GM19328 (cell line): ENCODE results near the gene NID1.
A peak's percentile ranks its signal among the peaks of the same experiment; 100 is the strongest.
"Not testable (repeated sequence)": the region's sequence is repeated elsewhere in the genome, so short reads cannot be mapped to it uniquely, and the experiment has no call there.

Experiments
- ATAC-seq: cut with Tn5 transposase; IDR thresholded peaks from one replicate; pipeline ENCODE4 v1.9.1; 2021; ENCODE audit warnings: mild to moderate bottlenecking, moderate library complexity; ENCODE audit not compliant: unreplicated experiment

The NID1 gene

DNA sequence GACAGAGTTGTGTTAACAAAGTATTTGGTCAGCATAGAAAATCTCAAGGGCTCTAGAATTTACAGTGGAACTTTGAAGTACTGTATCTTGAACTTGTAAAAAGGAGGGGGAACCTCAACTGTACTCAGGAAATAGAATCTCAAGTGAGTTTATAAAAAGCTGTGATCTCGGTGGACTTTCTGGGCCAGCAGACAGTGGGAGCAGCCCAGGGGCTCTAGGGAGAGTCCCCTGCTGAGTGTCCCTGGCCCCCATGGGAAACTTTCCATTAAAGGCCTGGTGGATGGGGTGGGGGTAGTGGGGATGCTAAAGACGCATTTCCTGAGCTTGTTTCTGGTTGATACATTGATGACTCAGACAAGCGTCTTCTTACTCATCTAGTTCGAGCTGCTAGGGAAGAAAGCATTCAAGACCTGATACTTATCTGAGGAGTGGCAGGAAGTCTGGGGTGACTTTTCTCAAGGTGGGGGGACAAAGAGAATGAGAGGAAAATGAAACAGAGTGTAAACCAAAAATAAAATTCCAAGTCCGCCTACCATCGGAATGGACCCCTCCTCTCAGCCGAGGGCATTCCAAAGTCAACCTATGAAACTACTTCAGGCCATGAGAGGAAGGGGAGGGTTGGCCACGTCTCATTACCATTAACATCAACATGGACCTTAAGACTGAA, 65.5 kb downstream of the NID1 start:
- peak; percentile 57 for ATAC-seq

DNA sequence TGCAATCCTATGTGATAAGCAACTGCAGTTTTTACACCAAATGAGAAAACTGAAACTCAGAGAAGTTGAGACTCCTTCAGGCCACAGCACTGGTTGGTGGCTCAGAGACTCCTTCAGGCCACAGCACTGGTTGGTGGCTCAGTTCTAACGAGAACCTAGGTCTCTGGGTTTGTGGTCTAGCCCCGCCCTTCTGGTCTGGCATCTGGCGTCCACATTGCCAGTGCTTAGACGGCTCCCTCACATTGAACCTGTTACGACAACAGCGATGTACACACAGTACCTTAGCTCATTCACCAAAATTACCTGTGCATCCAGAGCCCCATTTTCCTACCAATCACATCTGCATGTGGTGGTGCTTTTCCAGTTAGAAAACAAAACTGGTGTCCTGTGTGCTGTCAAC, 66.1 kb downstream of the NID1 start:
- peak; percentile 31 for ATAC-seq

DNA sequence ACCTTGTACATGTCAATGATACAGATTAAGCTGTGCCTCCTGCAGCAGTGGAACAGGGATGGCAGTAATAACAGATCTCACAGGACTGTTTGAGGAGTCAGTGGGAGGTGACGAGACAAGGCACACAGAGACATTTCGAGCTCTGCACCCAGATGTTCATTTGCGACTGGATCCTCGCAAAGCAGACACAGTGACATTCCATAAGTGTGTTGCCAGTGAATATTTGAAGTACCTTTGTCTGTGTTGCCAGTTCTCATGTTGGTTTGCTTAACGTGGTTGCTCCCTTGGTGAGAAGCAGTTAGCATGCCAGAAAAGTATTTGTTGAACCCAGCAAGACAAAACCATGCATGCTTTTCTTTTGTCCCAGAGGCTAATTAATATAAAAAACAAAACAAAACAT, 67.0 kb downstream of the NID1 start:
- ATAC-seq = no peak

DNA sequence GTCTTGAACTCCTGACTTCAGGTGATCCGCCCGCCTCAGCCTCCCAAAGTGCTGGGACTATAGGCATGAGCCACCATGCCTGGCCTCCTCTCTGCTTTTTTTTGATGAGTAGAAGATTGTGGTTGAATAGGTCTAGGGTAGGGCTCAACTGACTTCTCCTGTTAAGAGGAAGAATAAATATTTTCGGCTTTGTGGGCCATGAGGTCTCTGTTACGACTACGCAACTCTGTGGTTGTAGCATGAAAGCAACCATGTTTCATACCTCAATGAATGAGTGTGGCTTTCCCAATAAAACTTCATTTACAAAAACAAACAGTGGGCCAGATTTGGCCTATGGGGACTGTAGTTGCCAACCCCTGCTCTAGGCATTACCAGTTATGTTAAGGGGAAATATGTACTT, 67.8 kb downstream of the NID1 start:
- no peak for ATAC-seq

DNA sequence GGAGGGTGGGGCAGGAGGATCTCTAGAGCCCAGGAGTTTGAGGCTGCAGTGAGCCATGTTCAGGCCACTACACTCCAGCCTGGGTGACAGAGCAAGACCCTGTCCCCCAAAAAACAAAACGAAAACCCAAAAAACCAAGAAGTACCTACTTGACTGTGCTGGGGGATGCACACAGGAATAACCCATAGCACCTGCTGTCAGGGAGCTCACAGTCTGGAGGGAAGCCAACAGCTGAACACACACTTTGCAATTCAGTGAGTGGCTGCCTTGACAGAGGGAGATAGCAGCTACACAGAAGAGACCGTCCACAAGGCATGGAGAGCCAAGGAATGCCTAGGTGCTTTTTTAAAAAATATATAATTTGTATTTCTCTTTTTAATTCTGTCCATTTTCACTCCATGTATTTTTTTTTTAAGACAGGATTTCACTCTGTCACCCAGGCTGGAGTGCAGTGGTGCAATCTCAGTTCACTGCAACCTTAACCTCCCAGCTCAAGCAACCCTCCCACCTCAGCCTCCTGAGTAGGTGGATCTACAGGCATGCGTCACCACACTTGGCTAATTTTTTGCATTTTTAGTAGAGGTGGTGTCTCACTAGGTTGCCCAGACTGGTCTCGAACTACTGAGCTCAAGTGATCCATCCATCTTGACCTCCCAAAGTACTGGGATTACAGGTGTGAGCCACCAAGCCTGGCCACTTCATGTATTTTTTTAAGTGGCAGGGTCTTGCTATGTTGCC, 68.7 kb downstream of the NID1 start:
- ATAC-seq = peak; percentile 21

GRCh38 chr1:235995511-235995910, 69.4 kb downstream of the NID1 start:
- ATAC-seq = no peak

DNA sequence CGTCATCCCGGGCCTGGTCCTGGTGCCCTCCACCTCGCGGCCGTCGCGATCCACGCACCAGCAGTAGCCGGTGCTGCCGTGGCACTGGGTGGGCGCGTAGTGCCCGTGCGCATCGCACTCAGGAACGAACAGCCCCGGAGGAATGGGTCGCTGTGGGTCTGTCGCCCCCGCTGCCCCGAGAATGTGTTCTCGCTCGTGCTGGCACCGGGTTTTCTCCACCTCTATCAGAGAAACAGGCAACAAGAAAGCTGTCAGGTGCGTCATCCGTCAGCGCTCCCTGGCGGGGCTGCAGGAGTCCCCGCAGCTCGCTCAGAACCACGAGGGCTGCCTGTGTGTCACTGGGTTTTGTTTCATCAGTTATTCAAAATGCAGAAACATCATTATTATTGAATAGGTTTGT, 71.2 kb downstream of the NID1 start:
- ATAC-seq = no peak

GRCh38 chr1:235992868-235993267, 72.0 kb downstream of the NID1 start:
- no peak for ATAC-seq

DNA sequence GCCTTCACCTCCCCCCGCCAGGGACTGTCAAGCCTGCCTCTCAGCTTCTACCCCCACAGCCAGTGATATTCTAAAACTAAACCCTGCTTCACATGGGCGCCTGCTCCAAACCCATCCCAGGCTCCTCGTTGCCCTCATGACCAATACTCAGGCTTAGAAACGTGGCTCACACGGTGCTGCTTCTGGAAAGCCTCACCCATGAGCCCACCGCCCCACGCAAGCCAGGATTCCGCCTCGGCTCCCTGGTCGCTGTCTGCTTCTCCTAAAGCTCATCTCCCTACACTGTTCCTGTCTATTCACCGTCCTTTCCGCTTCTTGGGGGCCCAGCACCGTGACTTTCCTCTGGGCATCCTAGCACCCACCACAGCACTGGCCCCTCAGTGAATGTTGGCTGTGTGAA, 72.5 kb downstream of the NID1 start:
- no peak for ATAC-seq

DNA sequence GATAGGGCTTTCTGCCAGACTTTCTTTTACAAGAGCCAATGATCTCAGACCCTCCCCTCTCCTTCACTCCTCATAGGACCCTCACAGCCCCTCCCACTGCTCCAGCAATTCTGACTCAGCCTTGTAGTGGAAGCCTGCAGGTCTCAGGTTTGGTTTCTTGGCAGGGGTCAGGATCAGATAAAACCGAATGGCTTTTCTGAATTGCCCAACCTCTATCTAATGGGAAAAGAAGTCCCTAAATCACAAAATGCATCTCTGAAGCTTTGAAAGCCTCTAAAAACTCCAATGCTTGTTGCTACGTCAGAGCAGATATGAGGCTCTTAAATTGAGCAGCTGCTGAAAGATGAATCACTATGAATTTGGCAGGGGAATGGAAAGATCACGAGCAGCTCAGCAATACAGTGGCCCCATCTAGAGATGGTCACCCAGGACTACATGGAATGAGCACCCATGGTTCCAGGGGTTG, 74.5 kb downstream of the NID1 start:
- no peak for ATAC-seq

DNA sequence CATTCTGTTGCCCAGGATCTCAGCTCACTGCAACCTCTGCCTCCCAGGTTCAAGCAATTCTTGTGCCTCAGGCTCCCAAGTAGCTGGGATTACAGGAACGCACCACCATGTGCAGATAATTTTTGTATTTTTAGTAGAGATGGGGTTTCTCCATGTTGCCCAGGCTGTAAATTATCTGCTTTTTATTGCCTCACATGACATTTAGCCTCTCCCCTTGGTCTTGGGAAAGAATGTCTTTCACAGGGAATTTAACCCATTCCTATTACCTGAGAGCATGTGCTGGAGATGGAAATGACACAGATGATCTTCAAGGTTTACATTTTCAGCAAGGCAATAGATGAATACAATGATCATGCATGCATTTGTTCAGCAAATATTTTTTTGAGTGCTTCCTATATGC, 75.8 kb downstream of the NID1 start:
- no peak for ATAC-seq

DNA sequence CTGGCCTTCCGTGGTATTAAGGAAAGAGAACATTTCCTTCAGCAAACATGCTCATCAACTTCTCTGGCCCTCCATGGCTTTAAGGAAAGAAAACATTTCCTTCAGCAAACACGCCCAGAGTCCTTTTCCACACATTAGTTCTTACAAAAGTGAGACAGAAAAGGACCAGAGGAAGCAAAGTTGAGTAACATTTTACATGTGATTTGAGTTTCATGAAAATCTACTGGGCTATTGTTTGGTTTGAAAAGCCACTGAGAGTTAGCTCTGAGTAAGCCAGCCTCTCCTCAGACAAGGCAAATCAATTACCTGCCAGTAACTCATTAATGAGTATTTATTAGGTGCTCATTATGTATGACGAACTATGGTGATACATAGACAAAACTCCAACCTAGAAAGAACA, 78.0 kb downstream of the NID1 start:
- ATAC-seq = no peak

GRCh38 chr1:235984041-235984825, 80.7 kb downstream of the NID1 start:
- no peak for ATAC-seq

GRCh38 chr1:235980976-235981375, 83.9 kb downstream of the NID1 start:
- no peak for ATAC-seq

GRCh38 chr1:235979716-235980333, 85.1 kb downstream of the NID1 start:
- no peak for ATAC-seq

DNA sequence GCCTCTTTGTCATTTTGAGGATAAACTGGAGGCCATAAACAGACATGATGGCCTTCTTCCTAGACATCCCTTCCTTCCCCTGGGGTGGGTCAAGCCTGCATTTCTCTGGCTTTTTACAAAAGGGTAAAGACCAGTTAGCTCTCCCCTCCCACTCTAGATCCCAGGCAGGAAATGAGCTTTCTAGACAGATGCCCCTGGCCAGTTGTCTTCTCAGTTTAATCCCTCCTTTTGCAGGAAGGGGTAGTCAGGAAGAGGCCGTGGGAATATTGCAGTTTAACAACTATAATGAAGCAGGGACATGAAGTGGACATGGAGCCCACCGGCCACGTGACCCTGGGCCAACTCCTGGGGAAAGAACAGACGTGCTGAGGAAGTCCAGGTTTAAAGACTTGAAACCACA, 85.7 kb downstream of the NID1 start:
- ATAC-seq = no peak

GRCh38 chr1:235976490-235976889, 88.4 kb downstream of the NID1 start:
- ATAC-seq = no peak

GRCh38 chr1:235974616-235975015, 90.3 kb downstream of the NID1 start:
- ATAC-seq = no peak

DNA sequence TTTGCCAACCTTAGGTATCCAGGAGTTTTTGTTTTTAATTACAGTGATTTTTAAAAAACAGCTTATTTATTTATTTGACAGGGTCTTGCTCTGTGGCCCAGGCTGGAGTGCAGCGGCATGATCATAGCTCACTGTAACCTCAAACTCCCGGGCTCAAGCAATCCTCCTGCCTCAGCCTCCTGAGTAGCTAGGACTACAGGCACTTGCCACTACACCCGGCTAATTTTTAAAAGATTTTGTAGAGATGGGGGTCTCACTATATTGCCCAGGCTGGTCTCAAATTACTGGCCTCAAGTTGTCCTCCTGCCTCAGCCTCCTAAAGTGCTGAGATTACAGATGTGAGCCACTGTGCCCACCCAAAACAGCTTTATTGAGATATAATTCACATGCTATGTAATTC, 92.2 kb downstream of the NID1 start:
- not testable (repeated sequence) for ATAC-seq

DNA sequence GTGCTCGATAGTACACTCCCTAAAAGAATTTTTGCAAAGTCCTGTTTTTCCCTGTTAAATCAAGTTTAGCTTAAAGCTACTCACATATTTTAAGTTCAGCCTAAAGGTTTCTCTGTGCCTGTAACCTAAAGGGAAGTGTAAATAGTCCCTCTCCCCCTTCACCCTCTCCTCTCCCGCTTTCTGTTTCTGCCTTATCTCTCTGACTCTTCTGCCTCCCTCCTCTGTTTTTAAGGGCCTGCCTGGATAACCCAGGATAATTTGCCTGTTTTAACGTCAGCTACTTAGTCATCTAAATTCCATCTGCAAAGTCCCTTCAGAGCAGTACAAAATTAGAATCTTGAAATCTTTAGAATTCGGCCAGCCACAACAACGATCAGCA, 92.6 kb downstream of the NID1 start:
- peak; percentile 42 for ATAC-seq

GRCh38 chr1:235971571-235972310, 93.1 kb downstream of the NID1 start:
- ATAC-seq = peak; percentile 93
